ENCODE data around the gene HIPK4.
"Not testable (repeated sequence)": the region's sequence is repeated elsewhere in the genome, so short reads cannot be mapped to it uniquely, and the experiment has no call there.

HIPK4 gene

GRCh38 chr19:40410030-40410389 lies 20.0 kb upstream of the HIPK4 start:
- no peak for ATAC-seq
- TF ChIP-seq ZNF565 (CRISPR knock-in tag; conservative IDR thresholded peaks at IDR 0.05; ENCODE audit: low read depth) (no peak), CSRNP3 (CRISPR knock-in tag; IDR thresholded peaks at IDR 0.05) (no peak), TOX (CRISPR knock-in tag; IDR thresholded peaks at IDR 0.05; ENCODE audit: borderline replicate concordance) (no peak), ZFP3 (CRISPR knock-in tag; IDR thresholded peaks at IDR 0.05) (no peak), POU6F1 (CRISPR knock-in tag; IDR thresholded peaks at IDR 0.05; ENCODE audit: borderline replicate concordance, low read depth) (no peak), PATZ1 (CRISPR knock-in tag; IDR thresholded peaks at IDR 0.05; ENCODE audit: borderline replicate concordance) (no peak), SNAI2 (CRISPR knock-in tag; IDR thresholded peaks at IDR 0.05) (no peak), TSHZ2 (CRISPR knock-in tag; IDR thresholded peaks at IDR 0.05) (no peak), ESRRG (CRISPR knock-in tag; IDR thresholded peaks at IDR 0.05) (no peak), GLIS3 (CRISPR knock-in tag; IDR thresholded peaks at IDR 0.05) (no peak), RARB (CRISPR knock-in tag; IDR thresholded peaks at IDR 0.05) (no peak), PPARA (CRISPR knock-in tag; IDR thresholded peaks at IDR 0.05; ENCODE audit: borderline replicate concordance) (no peak), ZC3H10 (CRISPR knock-in tag; IDR thresholded peaks at IDR 0.05) (no peak), ARNTL (CRISPR knock-in tag; IDR thresholded peaks at IDR 0.05; ENCODE audit: borderline replicate concordance, low read depth) (no peak), ISL1 (CRISPR knock-in tag; IDR thresholded peaks at IDR 0.05) (no peak), CREB5 (CRISPR knock-in tag; IDR thresholded peaks at IDR 0.05; ENCODE audit: low read depth) (no peak), ZNF8 (CRISPR knock-in tag; IDR thresholded peaks at IDR 0.05) (no peak), TCF4 (CRISPR knock-in tag; IDR thresholded peaks at IDR 0.05; ENCODE audit: borderline replicate concordance) (no peak), ZNF70 (CRISPR knock-in tag; IDR thresholded peaks at IDR 0.05) (no peak), ZFP30 (CRISPR knock-in tag; IDR thresholded peaks at IDR 0.05) (no peak)

GRCh38 chr19:40408598-40408925 lies 18.6 kb upstream of the HIPK4 start:
- not testable (repeated sequence) for ATAC-seq

GRCh38 chr19:40407714-40408597 lies 18.0 kb upstream of the HIPK4 start:
- no peak for ATAC-seq
- TF ChIP-seq GLIS3 (CRISPR knock-in tag; IDR thresholded peaks at IDR 0.05) (no peak), SNAI2 (CRISPR knock-in tag; IDR thresholded peaks at IDR 0.05) (no peak), POU6F1 (CRISPR knock-in tag; IDR thresholded peaks at IDR 0.05; ENCODE audit: borderline replicate concordance, low read depth) (no peak), PATZ1 (CRISPR knock-in tag; IDR thresholded peaks at IDR 0.05; ENCODE audit: borderline replicate concordance) (no peak), ZC3H10 (CRISPR knock-in tag; IDR thresholded peaks at IDR 0.05) (no peak), ARNTL (CRISPR knock-in tag; IDR thresholded peaks at IDR 0.05; ENCODE audit: borderline replicate concordance, low read depth) (no peak), TCF4 (CRISPR knock-in tag; IDR thresholded peaks at IDR 0.05; ENCODE audit: borderline replicate concordance) (no peak), ZNF565 (CRISPR knock-in tag; conservative IDR thresholded peaks at IDR 0.05; ENCODE audit: low read depth) (no peak), ZFP3 (CRISPR knock-in tag; IDR thresholded peaks at IDR 0.05) (no peak), ISL1 (CRISPR knock-in tag; IDR thresholded peaks at IDR 0.05) (no peak), PPARA (CRISPR knock-in tag; IDR thresholded peaks at IDR 0.05; ENCODE audit: borderline replicate concordance) (no peak), CREB5 (CRISPR knock-in tag; IDR thresholded peaks at IDR 0.05; ENCODE audit: low read depth) (no peak), RARB (CRISPR knock-in tag; IDR thresholded peaks at IDR 0.05) (no peak)
